Heart left ventricle (tissue), 16 donors: Measurements from ENCODE around the gene CA14. TPM values are rescaled to one million over a fixed set of nuclear protein-coding genes. Genes with fewer than 3 reads are reported as not detected.
"Not testable (repeated sequence)": the region's sequence is repeated elsewhere in the genome, so short reads cannot be mapped to it uniquely, and the experiment has no call there.

ENCODE experiments used
- ATAC-seq, 4 donors: fragments of 200-7000 bp; cut with Tn5 transposase; one replicate each; pipeline ENCODE4 v1.9.1; 2020 to 2022; ENCODE audit warnings: moderate library complexity in 4 of 4, mild to moderate bottlenecking in 3 of 4, moderate number of reproducible peaks in 1 of 4
- DNase-seq, 5 donors: peaks; one replicate each; pipeline ENCODE4 v3.0.0-alpha.2; 2020
- H3K27ac ChIP-seq, 12 donors: fragments of 200-600 bp; sonication (generic) in 4 of 12; one replicate each; pipeline versions ENCODE4 v1.5.0 to v1.8.0; 2016 to 2022; ENCODE audit warnings: mild to moderate bottlenecking in 2 of 12
- H3K27me3 ChIP-seq, 9 donors: fragments of 200-600 bp; sonication (generic) in 2 of 9; one replicate each; pipeline versions ENCODE4 v1.5.1 to v1.8.0; 2016 to 2022; ENCODE audit warnings: mild to moderate bottlenecking in 3 of 9
- H3K36me3 ChIP-seq, 9 donors: fragments of 200-600 bp; sonication (generic) in 2 of 9; one replicate each; pipeline versions ENCODE4 v1.5.0 to v1.8.0; 2018 to 2022; ENCODE audit warnings: mild to moderate bottlenecking in 2 of 9
- H3K4me1 ChIP-seq, 12 donors: fragments of 200-600 bp; sonication (generic) in 4 of 12; one replicate each; pipeline versions ENCODE4 v1.5.0 to v1.8.0; 2016 to 2022; ENCODE audit warnings: mild to moderate bottlenecking in 3 of 12
- H3K4me3 ChIP-seq, 12 donors: fragments of 200-600 bp; sonication (generic) in 4 of 12; one replicate each; pipeline versions ENCODE4 v1.5.0 to v1.8.0; 2017 to 2022; ENCODE audit warnings: mild to moderate bottlenecking in 9 of 12, moderate library complexity in 4 of 12
- H3K9me3 ChIP-seq, 12 donors: fragments of 200-600 bp; sonication (generic) in 4 of 12; one replicate each; pipeline versions ENCODE4 v1.5.0 to v1.8.0; 2016 to 2022; ENCODE audit warnings: mild to moderate bottlenecking in 1 of 12
- CTCF ChIP-seq, 12 donors: fragments of 200-600 bp; sonication (generic) in 4 of 12; IDR thresholded peaks; one replicate each; pipeline versions ENCODE4 v1.5.0 to v1.8.0; 2018 to 2022; ENCODE audit warnings: antibody characterized with exemption in 12 of 12, mild to moderate bottlenecking in 5 of 12
- POLR2A ChIP-seq, 2 donors: fragments of 450-650 bp; IDR thresholded peaks; one replicate each; pipeline ENCODE4 v1.6.1; 2017; ENCODE audit warnings: antibody characterized with exemption in 2 of 2, mild to moderate bottlenecking in 2 of 2, moderate library complexity in 2 of 2
- WGBS, 4 donors: extraction: QIAGEN DNeasy Blood & Tissue Kit in 2 of 4; methylation state at CpG; one replicate each; pipeline versions ENCODE4 v1.1.5 to v1.1.7; 2013 to 2018; 5-methylcytosine and 5-hydroxymethylcytosine counted together
- intact Hi-C, 10 donors: fragments of 100-400 bp; cut with DNase I; formaldehyde crosslinking; loops; one replicate each; pipeline versions ENCODE4 v1.11.1 to v1.14.2; 2022
- polyA plus RNA-seq, 2 donors: library from polyadenylated mRNA; stranded (reverse); fragments of 200-250 nt; gene quantifications; one replicate each; pipeline ENCODE4 v1.2.3, GENCODE V29; 2013
- total RNA-seq, 9 donors: library from RNA; depleted of rRNA in 2 of 9; stranded (reverse); fragments of >200 nt in 2 of 9; fragmentation: NEBNext Ultra II Directional in 3 of 9; extraction: Animal tissue kit (Norgen Biotek cat#: 25700) in 3 of 9; gene quantifications; one replicate each; pipeline versions ENCODE4 v1.1.0 to v1.2.4, GENCODE V29; 2016 to 2023
- donor health status: ischemic (EF 13 %, LVEDD 7.1; RV severe dilation, severe dysfunction).
- donor health status: healthy with polysubstance abuse.
- donor health status: DM: no; HTN: yes; CAD: no.
- donor health status: DM: no; HTN: no; CAD: no.
- donor health status: ischemic (EF 25% LVEDD 6.9; RV normal size, moderate dysfunction).
- donor health status: ischemic (EF 25% LVEDD 5.7; RV mildly dilated, moderate dysfunction).
- donor health status: healthy.
- donor health status: DM: yes; HTN: yes; CAD: no.
- donor health status: ischemic (EF 35%, LVEDD 5.7; RV mildly dilated, moderate dysfunction).
- donor health status: nonischemic (EF 11% LVEDD 7.7; RV severe dilation, severe dysfunction).
- donor health status: DM: yes; HTN: yes; CAD: no.
- donor health status: PGD.
- donor health status: ischemic (EF 29% LVEDD 5.4; RV normal size, mild dysfunction).
- donor health status: nonischemic (EF 23%, LVEDD 6.1; RV moderate dilation, normal function).

Gene CA14
- total and polyA plus RNA-seq, 11 donors: 0.56 to 22.2 (median 4.2) TPM

- peaks cover 0 to 15% (median 4%) of the 10 kb centered on the region in 12 donors for H3K4me1 ChIP-seq
- DNase-seq (no peak), ATAC-seq (no peak)
- H3K36me3 ChIP-seq: no peaks in the 10 kb centered on the region
- H3K27ac ChIP-seq: no peak overlapping the region
- H3K4me3 ChIP-seq: no peak overlapping the region
- H3K9me3 ChIP-seq: no peaks in the 10 kb centered on the region
- no peaks in the 10 kb centered on the region for H3K27me3 ChIP-seq
- intact Hi-C loops: no loop called here
- 96 to 98% (median 97%) methylated on average over 9 of the region's 9 CpGs for WGBS, 4 donors
- TF ChIP-seq CTCF (IDR thresholded peaks at IDR 0.05) (no peak), POLR2A (IDR thresholded peaks at IDR 0.05) (no peak)
Measured at GRCh38 chr1:150212070-150212469, 45.5 kb upstream of the CA14 start.

- ATAC-seq: peak; percentile 99 to 100 (median 100)
- 17 to 18% (median 17%) methylated on average over 37 to 38 of the region's 38 CpGs for WGBS, 4 donors
- Histone ChIP-seq H3K4me1 (peaks cover 0 to 15% (median 4%) of the 10 kb centered on the region in 12 donors), H3K27ac (peak overlapping the region; percentile 11 to 90 (median 84)), H3K36me3 (peaks cover 0 to 4% (median 0%) of the 10 kb centered on the region in 9 donors), H3K9me3 (no peaks in the 10 kb centered on the region), H3K27me3 (no peaks in the 10 kb centered on the region), H3K4me3 (peak overlapping the region in 11 of 12 donors; percentile 23 to 63 (median 53))
- DNase-seq: peak; percentile 95 to 98 (median 96)
- intact Hi-C loops: no loop called here
- TF ChIP-seq POLR2A (IDR thresholded peaks at IDR 0.05): peak in 1 of 2 donors; percentile 47
- TF ChIP-seq CTCF (IDR thresholded peaks at IDR 0.05): peak in 7 of 12 donors; percentile 15 to 53 (median 39)
Measured at GRCh38 chr1:150213170-150214098, 44.1 kb upstream of the CA14 start.

GRCh38 chr1:150214099-150214756 is 43.3 kb upstream of the CA14 start:
- Histone ChIP-seq H3K4me3 (peak overlapping the region in 11 of 12 donors; percentile 23 to 63 (median 53)), H3K4me1 (peaks cover 0 to 15% (median 4%) of the 10 kb centered on the region in 12 donors), H3K27ac (peak overlapping the region; percentile 11 to 90 (median 84)), H3K36me3 (peaks cover 0 to 12% (median 4%) of the 10 kb centered on the region in 9 donors)
- H3K27me3 ChIP-seq, DNase-seq, intact Hi-C loops, ATAC-seq, H3K9me3 ChIP-seq: not testable (repeated sequence)
- 76 to 81% (median 80%) methylated on average over 17 to 18 of the region's 18 CpGs for WGBS, 4 donors
- peak in 2 of 12 donors; percentile 2 to 4 for TF ChIP-seq CTCF (IDR thresholded peaks at IDR 0.05)

- intact Hi-C loops, DNase-seq: not testable (repeated sequence)
- 92 to 96% (median 94%) methylated on average over 6 of the region's 6 CpGs for WGBS, 4 donors
Measured at GRCh38 chr1:150215855-150216254, 41.7 kb upstream of the CA14 start.

More at GRCh38 chr1:150215855-150216254, 41.7 kb upstream of the CA14 start:
- H3K4me3 ChIP-seq, H3K27ac ChIP-seq, ATAC-seq, H3K27me3 ChIP-seq, H3K9me3 ChIP-seq: not testable (repeated sequence)
- Histone ChIP-seq H3K36me3 (peaks cover 0 to 28% (median 21%) of the 10 kb centered on the region in 9 donors), H3K4me1 (peaks cover 0 to 15% (median 4%) of the 10 kb centered on the region in 12 donors)
